A549 (cell line): ENCODE measurements around the gene ABHD2.

ENCODE experiments used
- CEBPB ChIP-seq, 2 experiments: fragments of >200 bp in 1 of 2; sonication (Bioruptor Twin) in 1 of 2; formaldehyde crosslinking in 1 of 2; IDR thresholded peaks; 2 replicates each; pipeline ENCODE4 v1.6.1; 2012 to 2016
- EP300 ChIP-seq, 2 experiments: fragments of >200 bp; sonication (Bioruptor Twin); formaldehyde crosslinking; IDR thresholded peaks; 2 replicates in 1 of 2; 3 replicates in 1 of 2; pipeline ENCODE4 v1.6.1; 2016 to 2017
- HOXB13 ChIP-seq: fragments of 250-450 bp; sonication (Bioruptor Pico); IDR thresholded peaks from 2 replicates; pipeline ENCODE4 v1.5.0; 2020; ENCODE audit warnings: low read depth, mild to moderate bottlenecking, moderate library complexity
- POLR2A ChIP-seq: IDR thresholded peaks from 2 replicates; pipeline ENCODE4 v1.6.1; 2012; ENCODE audit warnings: mild to moderate bottlenecking, low read length
- TF ChIP-seq, protein P1 (sequence below): fragments of >200 bp; sonication (Bioruptor Twin); formaldehyde crosslinking; IDR thresholded peaks from 3 replicates; pipeline ENCODE4 v1.5.1; 2016
- TF ChIP-seq, protein P2 (sequence below): IDR thresholded peaks from 2 replicates; pipeline ENCODE4 v1.6.1; 2012
- TF ChIP-seq, protein P3 (sequence below): fragments of 200-600 bp; sonication (generic); IDR thresholded peaks from 2 replicates; pipeline ENCODE4 v1.6.1; 2016; ENCODE audit warnings: antibody characterized with exemption, mild to moderate bottlenecking, moderate library complexity

DNA sequence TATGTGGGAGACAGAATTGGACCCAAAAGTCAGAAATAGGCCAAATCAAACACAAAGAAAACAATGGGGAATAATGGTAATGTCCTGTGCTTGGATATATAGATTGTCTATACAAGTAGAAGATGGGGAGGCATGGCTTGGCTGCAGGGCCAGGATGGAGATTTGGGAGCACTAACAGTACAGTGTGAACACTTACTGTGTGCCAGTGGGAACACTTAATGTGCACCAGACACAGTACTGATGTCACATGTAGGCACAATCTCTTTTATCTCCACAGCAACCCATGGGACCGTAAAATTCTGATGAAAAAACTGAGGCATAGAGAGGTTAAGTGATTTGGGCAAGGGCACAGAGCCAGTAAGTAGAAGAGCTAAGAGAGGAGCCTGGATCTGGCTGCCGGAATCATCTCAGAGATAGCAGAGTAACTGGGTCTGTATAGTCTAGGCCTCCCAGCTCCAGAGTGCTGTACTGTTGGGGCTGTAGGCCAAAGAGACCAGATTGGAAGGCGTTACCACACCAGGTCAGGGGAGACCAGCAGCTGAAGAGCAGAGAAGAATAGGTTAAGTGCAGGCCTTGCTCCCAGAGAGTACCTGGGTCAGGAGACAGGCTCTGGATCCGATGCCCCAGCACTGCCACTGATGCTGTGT is 69.8 kb downstream of the ABHD2 start:
- TF ChIP-seq, protein P1, sequence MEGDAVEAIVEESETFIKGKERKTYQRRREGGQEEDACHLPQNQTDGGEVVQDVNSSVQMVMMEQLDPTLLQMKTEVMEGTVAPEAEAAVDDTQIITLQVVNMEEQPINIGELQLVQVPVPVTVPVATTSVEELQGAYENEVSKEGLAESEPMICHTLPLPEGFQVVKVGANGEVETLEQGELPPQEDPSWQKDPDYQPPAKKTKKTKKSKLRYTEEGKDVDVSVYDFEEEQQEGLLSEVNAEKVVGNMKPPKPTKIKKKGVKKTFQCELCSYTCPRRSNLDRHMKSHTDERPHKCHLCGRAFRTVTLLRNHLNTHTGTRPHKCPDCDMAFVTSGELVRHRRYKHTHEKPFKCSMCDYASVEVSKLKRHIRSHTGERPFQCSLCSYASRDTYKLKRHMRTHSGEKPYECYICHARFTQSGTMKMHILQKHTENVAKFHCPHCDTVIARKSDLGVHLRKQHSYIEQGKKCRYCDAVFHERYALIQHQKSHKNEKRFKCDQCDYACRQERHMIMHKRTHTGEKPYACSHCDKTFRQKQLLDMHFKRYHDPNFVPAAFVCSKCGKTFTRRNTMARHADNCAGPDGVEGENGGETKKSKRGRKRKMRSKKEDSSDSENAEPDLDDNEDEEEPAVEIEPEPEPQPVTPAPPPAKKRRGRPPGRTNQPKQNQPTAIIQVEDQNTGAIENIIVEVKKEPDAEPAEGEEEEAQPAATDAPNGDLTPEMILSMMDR, result no peak
- TF ChIP-seq, protein P2, sequence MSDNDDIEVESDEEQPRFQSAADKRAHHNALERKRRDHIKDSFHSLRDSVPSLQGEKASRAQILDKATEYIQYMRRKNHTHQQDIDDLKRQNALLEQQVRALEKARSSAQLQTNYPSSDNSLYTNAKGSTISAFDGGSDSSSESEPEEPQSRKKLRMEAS, result no peak
- TF ChIP-seq CEBPB (IDR thresholded peaks at IDR 0.05) (no peak), EP300 (IDR thresholded peaks at IDR 0.05) (no peak), HOXB13 (CRISPR knock-in tag) (no peak), POLR2A (no peak)
- TF ChIP-seq, protein P3, sequence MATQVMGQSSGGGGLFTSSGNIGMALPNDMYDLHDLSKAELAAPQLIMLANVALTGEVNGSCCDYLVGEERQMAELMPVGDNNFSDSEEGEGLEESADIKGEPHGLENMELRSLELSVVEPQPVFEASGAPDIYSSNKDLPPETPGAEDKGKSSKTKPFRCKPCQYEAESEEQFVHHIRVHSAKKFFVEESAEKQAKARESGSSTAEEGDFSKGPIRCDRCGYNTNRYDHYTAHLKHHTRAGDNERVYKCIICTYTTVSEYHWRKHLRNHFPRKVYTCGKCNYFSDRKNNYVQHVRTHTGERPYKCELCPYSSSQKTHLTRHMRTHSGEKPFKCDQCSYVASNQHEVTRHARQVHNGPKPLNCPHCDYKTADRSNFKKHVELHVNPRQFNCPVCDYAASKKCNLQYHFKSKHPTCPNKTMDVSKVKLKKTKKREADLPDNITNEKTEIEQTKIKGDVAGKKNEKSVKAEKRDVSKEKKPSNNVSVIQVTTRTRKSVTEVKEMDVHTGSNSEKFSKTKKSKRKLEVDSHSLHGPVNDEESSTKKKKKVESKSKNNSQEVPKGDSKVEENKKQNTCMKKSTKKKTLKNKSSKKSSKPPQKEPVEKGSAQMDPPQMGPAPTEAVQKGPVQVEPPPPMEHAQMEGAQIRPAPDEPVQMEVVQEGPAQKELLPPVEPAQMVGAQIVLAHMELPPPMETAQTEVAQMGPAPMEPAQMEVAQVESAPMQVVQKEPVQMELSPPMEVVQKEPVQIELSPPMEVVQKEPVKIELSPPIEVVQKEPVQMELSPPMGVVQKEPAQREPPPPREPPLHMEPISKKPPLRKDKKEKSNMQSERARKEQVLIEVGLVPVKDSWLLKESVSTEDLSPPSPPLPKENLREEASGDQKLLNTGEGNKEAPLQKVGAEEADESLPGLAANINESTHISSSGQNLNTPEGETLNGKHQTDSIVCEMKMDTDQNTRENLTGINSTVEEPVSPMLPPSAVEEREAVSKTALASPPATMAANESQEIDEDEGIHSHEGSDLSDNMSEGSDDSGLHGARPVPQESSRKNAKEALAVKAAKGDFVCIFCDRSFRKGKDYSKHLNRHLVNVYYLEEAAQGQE, result no peak
